Progenitor cell of endocrine pancreas (in vitro differentiated cells): ENCODE results near the gene CALML3. TPM values are rescaled to one million over a fixed set of nuclear protein-coding genes. Genes with fewer than 3 reads are reported as not detected.

Experiments used
- DNase-seq: peaks from one replicate; pipeline ENCODE4 v3.0.0; 2021; ENCODE audit warnings: low spot score; ENCODE audit not compliant: unreplicated experiment
- H3K27ac Mint-ChIP-seq: 2 replicates; pipeline ENCODE4 v1.8.0; 2021; ENCODE audit warnings: mild to moderate bottlenecking, moderate library complexity, mixed read lengths
- H3K27me3 Mint-ChIP-seq: 2 replicates; pipeline ENCODE4 v1.8.0; 2021; ENCODE audit warnings: mixed read lengths
- H3K36me3 Mint-ChIP-seq: 2 replicates; pipeline ENCODE4 v1.8.0; 2022; ENCODE audit warnings: mixed read lengths; ENCODE audit not compliant: insufficient read depth
- H3K4me1 Mint-ChIP-seq: 2 replicates; pipeline ENCODE4 v1.8.0; 2021; ENCODE audit warnings: low read depth, mixed read lengths
- H3K4me3 Mint-ChIP-seq: 2 replicates; pipeline ENCODE4 v1.8.0; 2021; ENCODE audit warnings: low read depth, mild to moderate bottlenecking, moderate library complexity, mixed read lengths
- H3K9me3 Mint-ChIP-seq: 2 replicates; pipeline ENCODE4 v1.8.0; 2021; ENCODE audit warnings: low read depth, mixed read lengths
- CTCF ChIP-seq: fragments of 200-600 bp; sonication (generic); IDR thresholded peaks from one replicate; pipeline ENCODE4 v1.5.0; 2021; ENCODE audit warnings: antibody characterized with exemption, mild to moderate bottlenecking; ENCODE audit not compliant: unreplicated experiment
- total RNA-seq: library from RNA; stranded (reverse); gene quantifications from 2 replicates; pipeline ENCODE4 v1.2.1, GENCODE V29; 2021

CALML3 gene
- total RNA-seq, 1 donor from 2014 or later: not detected

GRCh38 chr10:5490032-5490431 is 34.7 kb upstream of the CALML3 start:
- DNase-seq: no peak
- no peak overlapping the region for H3K27ac Mint-ChIP-seq
- peaks cover 2% of the 10 kb centered on the region for H3K9me3 Mint-ChIP-seq
- H3K4me1 Mint-ChIP-seq: peaks cover 23% of the 10 kb centered on the region
- peaks cover 2% of the 10 kb centered on the region for H3K36me3 Mint-ChIP-seq
- H3K4me3 Mint-ChIP-seq: no peak overlapping the region
- peaks cover 14% of the 10 kb centered on the region for H3K27me3 Mint-ChIP-seq
- no peak for TF ChIP-seq CTCF

- peaks cover 2% of the 10 kb centered on the region for H3K36me3 Mint-ChIP-seq
- H3K4me1 Mint-ChIP-seq: peaks cover 29% of the 10 kb centered on the region
- H3K9me3 Mint-ChIP-seq: peaks cover 2% of the 10 kb centered on the region
- no peak for DNase-seq
- H3K27ac Mint-ChIP-seq: no peak overlapping the region
- peaks cover 14% of the 10 kb centered on the region for H3K27me3 Mint-ChIP-seq
- H3K4me3 Mint-ChIP-seq: no peak overlapping the region
- TF ChIP-seq CTCF: no peak
Measured at GRCh38 chr10:5490698-5491464, 33.9 kb upstream of the CALML3 start.

GRCh38 chr10:5491477-5491876 is 33.3 kb upstream of the CALML3 start:
- Mint-ChIP-seq H3K4me1 (peaks cover 32% of the 10 kb centered on the region), H3K4me3 (no peak overlapping the region), H3K36me3 (peaks cover 2% of the 10 kb centered on the region), H3K9me3 (peaks cover 2% of the 10 kb centered on the region), H3K27me3 (peaks cover 11% of the 10 kb centered on the region), H3K27ac (no peak overlapping the region)
- no peak for DNase-seq
- TF ChIP-seq CTCF: no peak

- Mint-ChIP-seq H3K4me3 (no peak overlapping the region), H3K36me3 (peaks cover 2% of the 10 kb centered on the region), H3K9me3 (peaks cover 2% of the 10 kb centered on the region), H3K4me1 (peaks cover 31% of the 10 kb centered on the region), H3K27me3 (peaks cover 6% of the 10 kb centered on the region), H3K27ac (no peak overlapping the region)
- no peak for TF ChIP-seq CTCF
- no peak for DNase-seq
Measured at GRCh38 chr10:5492322-5492855, 32.4 kb upstream of the CALML3 start.

- peak overlapping the region; percentile 34 for H3K4me3 Mint-ChIP-seq
- TF ChIP-seq CTCF: no peak
- peaks cover 2% of the 10 kb centered on the region for H3K9me3 Mint-ChIP-seq
- H3K36me3 Mint-ChIP-seq: peaks cover 2% of the 10 kb centered on the region
- peaks cover 3% of the 10 kb centered on the region for H3K27me3 Mint-ChIP-seq
- peak overlapping the region; percentile 85 for H3K27ac Mint-ChIP-seq
- DNase-seq: no peak
- peaks cover 31% of the 10 kb centered on the region for H3K4me1 Mint-ChIP-seq
Measured at GRCh38 chr10:5492929-5493576, 31.7 kb upstream of the CALML3 start.
